Gastrocnemius medialis (tissue), 4 donors: Measurements from ENCODE around the gene DLEC1. TPM values are rescaled to one million over a fixed set of nuclear protein-coding genes. Genes with fewer than 3 reads are reported as not detected.

Source experiments
- ATAC-seq, 2 donors: fragments of 150-250 bp; one replicate each; pipeline ENCODE4 v1.9.1; 2016
- DNase-seq, 2 donors: peaks; one replicate each; pipeline ENCODE4 v3.0.0-alpha.2; 2019
- H3K27ac ChIP-seq, 4 donors: fragments of 200-600 bp; sonication (generic); 1 replicate in 1 of 4; 2 replicates in 3 of 4; pipeline ENCODE4 v1.5.1; 2016 to 2018; ENCODE audit warnings: mild to moderate bottlenecking in 2 of 4, moderate library complexity in 1 of 4
- H3K27me3 ChIP-seq, 3 donors: fragments of 200-600 bp; sonication (generic) in 2 of 3; 1 replicate in 1 of 3; 2 replicates in 2 of 3; pipeline versions ENCODE4 v1.5.1 to v1.6.0; 2016 to 2019; ENCODE audit warnings: mild to moderate bottlenecking in 1 of 3, moderate library complexity in 1 of 3
- H3K36me3 ChIP-seq, 2 donors: fragments of 200-600 bp; sonication (generic) in 1 of 2; one replicate each; pipeline ENCODE4 v1.5.1; 2017 to 2018
- H3K4me1 ChIP-seq, 2 donors: fragments of 200-600 bp; sonication (generic) in 1 of 2; one replicate each; pipeline ENCODE4 v1.5.1; 2016 to 2017; ENCODE audit warnings: mild to moderate bottlenecking in 2 of 2
- H3K4me3 ChIP-seq, 4 donors: fragments of 200-600 bp; sonication (generic) in 3 of 4; 1 replicate in 1 of 4; 2 replicates in 3 of 4; pipeline ENCODE4 v1.5.1; 2016 to 2019; ENCODE audit warnings: mild to moderate bottlenecking in 2 of 4
- H3K9me3 ChIP-seq, 3 donors: fragments of 200-600 bp; sonication (generic) in 2 of 3; 1 replicate in 1 of 3; 2 replicates in 2 of 3; pipeline ENCODE4 v1.5.1; 2016 to 2019
- POLR2A ChIP-seq, 2 donors: fragments of 450-650 bp; IDR thresholded peaks; one replicate each; pipeline ENCODE4 v1.6.1; 2017; ENCODE audit warnings: antibody characterized with exemption in 2 of 2, mild to moderate bottlenecking in 2 of 2, moderate library complexity in 2 of 2
- in situ Hi-C, 4 donors: fragments of 200-750 bp; cut with MboI; loops; one replicate each; pipeline versions ENCODE4 v1.15.0 to v1.8.0; 2017; ENCODE audit warnings: low sequenced_read_pairs in 4 of 4
- intact Hi-C: fragments of 100-400 bp; cut with DNase I; formaldehyde crosslinking; loops from one replicate; pipeline ENCODE4 v1.15.1; 2023; ENCODE audit warnings: low total_unique reads
- total RNA-seq, 4 donors: library from RNA; depleted of rRNA; stranded (reverse); fragments of >200 nt; gene quantifications; one replicate each; pipeline versions ENCODE4 v1.1.0 to v1.2.3, GENCODE V29; 2016
- TF ChIP-seq, protein P1 (sequence below), 5 experiments: fragments of 450-650 bp in 3 of 5; fragments of 200-600 bp in 2 of 5; sonication (generic) in 2 of 5; IDR thresholded peaks in 4 of 5; conservative IDR thresholded peaks in 1 of 5; 1 replicate in 4 of 5; 2 replicates in 1 of 5; pipeline ENCODE4 v1.5.1; 2016 to 2019; ENCODE audit warnings: antibody characterized with exemption in 5 of 5, mild to moderate bottlenecking in 3 of 5, moderate library complexity in 3 of 5

The DLEC1 gene
- total RNA-seq, 4 donors from 2014 or later = not detected

DNA sequence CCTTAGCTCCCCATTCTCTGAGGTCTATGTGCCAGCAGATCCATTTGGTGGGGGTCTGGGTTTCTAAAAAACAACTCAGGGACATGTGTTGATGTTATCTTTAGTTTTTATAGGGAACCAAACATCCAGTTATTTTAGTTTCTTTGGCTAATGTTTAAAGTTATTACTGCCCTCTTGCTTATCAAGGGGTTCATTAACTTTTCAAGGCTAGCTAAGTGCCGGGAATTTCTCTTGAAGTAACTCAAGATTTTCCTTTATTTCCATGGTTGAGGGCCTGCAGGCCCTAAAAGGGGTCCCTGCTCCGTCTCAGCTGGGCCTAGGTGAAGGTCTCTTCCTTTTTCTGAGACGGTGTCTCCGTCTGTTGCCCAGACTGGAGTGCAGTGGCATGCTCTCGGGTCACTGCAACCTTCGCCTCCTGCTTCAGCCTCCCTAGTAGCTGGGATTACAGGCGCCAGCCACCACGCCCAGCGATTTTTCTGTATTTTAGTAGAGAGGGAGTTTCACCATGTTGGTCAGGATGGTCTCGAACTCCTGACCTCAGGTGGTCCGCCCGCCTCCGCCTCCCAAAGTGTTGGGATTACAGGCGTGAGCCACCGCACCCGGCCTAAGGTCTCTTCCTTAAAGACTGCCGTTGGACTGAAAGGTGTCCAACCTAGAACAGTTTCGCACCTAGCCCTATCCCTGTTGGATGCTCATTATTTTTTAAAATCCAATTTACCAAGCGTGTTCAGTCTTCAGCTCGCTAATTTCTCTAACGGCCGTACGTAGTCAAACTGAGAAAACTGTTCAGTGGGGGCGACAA is 125.0 kb downstream of the DLEC1 start:
- H3K4me1 ChIP-seq = peaks cover 28 to 29% of the 10 kb centered on the region in 2 donors
- ATAC-seq (no peak), DNase-seq (no peak)
- H3K36me3 ChIP-seq = no peaks in the 10 kb centered on the region
- intact Hi-C loops = loop anchor here (10.0 kb wide), 1 partner anchor 1169 kb away; the partner anchor contains the start of genes EPM2AIP1 and MLH1
- TF ChIP-seq, protein P1, sequence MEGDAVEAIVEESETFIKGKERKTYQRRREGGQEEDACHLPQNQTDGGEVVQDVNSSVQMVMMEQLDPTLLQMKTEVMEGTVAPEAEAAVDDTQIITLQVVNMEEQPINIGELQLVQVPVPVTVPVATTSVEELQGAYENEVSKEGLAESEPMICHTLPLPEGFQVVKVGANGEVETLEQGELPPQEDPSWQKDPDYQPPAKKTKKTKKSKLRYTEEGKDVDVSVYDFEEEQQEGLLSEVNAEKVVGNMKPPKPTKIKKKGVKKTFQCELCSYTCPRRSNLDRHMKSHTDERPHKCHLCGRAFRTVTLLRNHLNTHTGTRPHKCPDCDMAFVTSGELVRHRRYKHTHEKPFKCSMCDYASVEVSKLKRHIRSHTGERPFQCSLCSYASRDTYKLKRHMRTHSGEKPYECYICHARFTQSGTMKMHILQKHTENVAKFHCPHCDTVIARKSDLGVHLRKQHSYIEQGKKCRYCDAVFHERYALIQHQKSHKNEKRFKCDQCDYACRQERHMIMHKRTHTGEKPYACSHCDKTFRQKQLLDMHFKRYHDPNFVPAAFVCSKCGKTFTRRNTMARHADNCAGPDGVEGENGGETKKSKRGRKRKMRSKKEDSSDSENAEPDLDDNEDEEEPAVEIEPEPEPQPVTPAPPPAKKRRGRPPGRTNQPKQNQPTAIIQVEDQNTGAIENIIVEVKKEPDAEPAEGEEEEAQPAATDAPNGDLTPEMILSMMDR (IDR thresholded peaks at IDR 0.05 in 4 of 5, conservative IDR thresholded peaks at IDR 0.05 in 1 of 5) = no peak
- TF ChIP-seq POLR2A (IDR thresholded peaks at IDR 0.05) = no peak
- peak overlapping the region; percentile 94 to 99 (median 96) for H3K27ac ChIP-seq
- peak overlapping the region; percentile 66 to 93 (median 88) for H3K4me3 ChIP-seq
- no peaks in the 10 kb centered on the region for H3K9me3 ChIP-seq
- H3K27me3 ChIP-seq = no peaks in the 10 kb centered on the region
- in situ Hi-C loops = no loop called here

- Histone ChIP-seq H3K4me1 (peaks cover 28 to 30% of the 10 kb centered on the region in 2 donors), H3K9me3 (no peaks in the 10 kb centered on the region), H3K27ac (peak overlapping the region; percentile 94 to 99 (median 96)), H3K36me3 (no peaks in the 10 kb centered on the region), H3K27me3 (no peaks in the 10 kb centered on the region), H3K4me3 (peak overlapping the region; percentile 66 to 93 (median 88))
- ATAC-seq = peak in 1 of 2 donors; percentile 38
- no peak for DNase-seq
- in situ Hi-C loops = no loop called here
- TF ChIP-seq, protein P1 (IDR thresholded peaks at IDR 0.05 in 4 of 5, conservative IDR thresholded peaks at IDR 0.05 in 1 of 5) = no peak
- TF ChIP-seq POLR2A (IDR thresholded peaks at IDR 0.05) = peak in 1 of 2 donors; percentile 33
- intact Hi-C loops = loop anchor here (10.0 kb wide), 1 partner anchor 1170 kb away; the partner anchor contains the start of genes EPM2AIP1 and MLH1
Observed at GRCh38 chr3:38164643-38164951, 125.6 kb downstream of the DLEC1 start.

GRCh38 chr3:38164952-38165721 is 126.1 kb downstream of the DLEC1 start, which contains the start of gene OXSR1:
TSS of gene OXSR1 (plus strand) at chr3:38165537. CDS start at chr3:38165877, 340 bp downstream.
- peak within 1 kb of the TSS; percentile 94 to 99 (median 96) for H3K27ac ChIP-seq
- H3K4me1 ChIP-seq = peaks cover 28 to 30% of the 10 kb centered on the region in 2 donors
- intact Hi-C loops = loop anchor here (1.0 to 10.0 kb wide), 3 partner anchors 28 to 1170 kb away; partner anchors contain the start of genes ACAA1, ACVR2B, EPM2AIP1 and MLH1
- DNase-seq (peak; percentile 98 to 99), ATAC-seq (peak; percentile 95 to 97)
- no peaks in the 10 kb centered on the region for H3K36me3 ChIP-seq
- H3K9me3 ChIP-seq = no peaks in the 10 kb centered on the region
- peak within 1 kb of the TSS; percentile 84 to 93 (median 88) for H3K4me3 ChIP-seq
- peak; percentile 88 to 91 for TF ChIP-seq POLR2A (IDR thresholded peaks at IDR 0.05)
- TF ChIP-seq, protein P1 (IDR thresholded peaks at IDR 0.05 in 4 of 5, conservative IDR thresholded peaks at IDR 0.05 in 1 of 5) = peak in 1 of 5 experiments; percentile 9
- in situ Hi-C loops = no loop called here
- no peaks in the 10 kb centered on the region for H3K27me3 ChIP-seq

DNA sequence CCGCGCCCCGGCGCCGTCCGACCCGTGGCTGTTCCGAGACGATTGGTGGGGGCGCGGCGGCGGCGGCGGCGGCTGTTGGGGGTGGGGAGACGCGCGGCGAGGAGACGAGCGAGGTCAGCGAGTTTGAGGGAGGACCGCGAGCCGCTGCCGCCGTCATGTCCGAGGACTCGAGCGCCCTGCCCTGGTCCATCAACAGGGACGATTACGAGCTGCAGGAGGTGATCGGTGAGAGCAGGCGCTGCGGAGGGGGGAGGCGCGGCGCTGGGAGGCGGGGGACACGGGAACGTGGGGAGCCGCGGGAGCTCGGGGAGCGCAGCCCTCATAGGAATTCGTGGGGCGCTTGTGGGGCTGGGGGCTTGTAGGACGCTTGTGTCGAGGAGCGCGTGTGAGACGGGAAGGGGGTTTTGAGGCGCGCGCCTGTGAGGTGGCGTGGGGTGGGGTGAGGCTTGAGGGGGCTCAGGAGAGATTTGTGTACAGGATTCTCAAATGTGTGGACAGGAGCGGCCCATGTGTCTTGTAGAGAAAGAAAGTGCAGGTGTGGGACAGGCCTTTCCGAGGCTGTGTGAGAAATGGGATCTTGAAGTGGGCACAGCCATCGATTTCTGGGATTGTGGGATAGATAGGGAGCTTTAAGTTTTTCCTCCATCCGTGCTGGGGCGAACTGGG is 126.8 kb downstream of the DLEC1 start:
- peak; percentile 41 for ATAC-seq
- in situ Hi-C loops = no loop called here
- H3K9me3 ChIP-seq = no peaks in the 10 kb centered on the region
- H3K4me3 ChIP-seq = peak overlapping the region; percentile 84 to 93 (median 88)
- peak; percentile 48 to 53 for DNase-seq
- TF ChIP-seq POLR2A (IDR thresholded peaks at IDR 0.05) = peak in 1 of 2 donors; percentile 23
- TF ChIP-seq, protein P1 (IDR thresholded peaks at IDR 0.05 in 4 of 5, conservative IDR thresholded peaks at IDR 0.05 in 1 of 5) = no peak
- H3K27ac ChIP-seq = peak overlapping the region; percentile 94 to 99 (median 96)
- no peaks in the 10 kb centered on the region for H3K36me3 ChIP-seq
- no peaks in the 10 kb centered on the region for H3K27me3 ChIP-seq
- H3K4me1 ChIP-seq = peaks cover 29 to 32% of the 10 kb centered on the region in 2 donors
- intact Hi-C loops = loop anchor here (1.0 to 10.0 kb wide), 3 partner anchors 29 to 1171 kb away; partner anchors contain the start of genes ACAA1, ACVR2B, EPM2AIP1 and MLH1
